HG03139 (cell line): ENCODE data around the gene MAP1LC3C.
"Not testable (repeated sequence)": the region's sequence is repeated elsewhere in the genome, so short reads cannot be mapped to it uniquely, and the experiment has no call there.

Experiments
- ATAC-seq: cut with Tn5 transposase; IDR thresholded peaks from one replicate; pipeline ENCODE4 v1.9.1; 2021; ENCODE audit not compliant: unreplicated experiment

The MAP1LC3C gene

DNA sequence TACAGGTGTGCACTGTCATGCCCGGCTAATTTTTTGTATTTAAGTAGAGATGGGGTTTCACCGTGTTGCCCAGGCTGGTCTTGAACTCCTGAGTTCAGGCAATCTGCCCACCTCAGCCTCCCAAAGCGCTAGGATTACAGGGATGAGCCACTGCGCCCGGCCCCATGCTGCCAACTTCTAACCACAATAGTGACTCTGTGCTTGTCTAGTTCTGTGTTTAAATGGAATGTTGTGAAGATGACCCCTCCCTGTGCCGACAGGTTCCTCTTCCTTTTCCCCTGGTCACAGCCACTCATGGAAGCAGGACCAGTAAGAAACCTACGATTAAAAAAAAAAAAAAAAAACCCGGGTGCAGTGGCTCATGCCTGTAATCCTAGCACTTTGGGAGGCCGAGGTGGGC is 4.7 kb downstream of the MAP1LC3C start:
- no peak for ATAC-seq

DNA sequence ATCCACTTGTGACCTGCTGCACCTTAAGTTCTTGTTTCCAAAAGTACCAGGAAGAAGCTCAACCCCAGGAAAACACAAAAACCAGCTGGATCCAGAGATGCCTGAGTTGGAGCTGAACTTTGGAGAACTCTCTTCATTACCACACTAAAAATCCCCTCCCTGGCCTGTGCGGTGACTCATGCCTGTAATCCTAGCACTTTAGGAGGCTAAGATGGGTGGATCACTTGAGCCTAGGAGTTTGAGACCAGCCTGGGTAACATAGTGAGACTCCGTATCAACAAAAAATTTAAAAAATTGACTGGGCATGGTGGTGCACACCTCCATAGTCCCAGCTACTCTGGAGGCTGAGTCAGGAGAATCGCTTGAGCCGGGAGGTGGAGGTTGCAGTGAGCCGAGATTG is 6.2 kb downstream of the MAP1LC3C start:
- no peak for ATAC-seq

GRCh38 chr1:241990040-241990439 is 8.9 kb downstream of the MAP1LC3C start:
- no peak for ATAC-seq

GRCh38 chr1:241988389-241988930 is 10.4 kb downstream of the MAP1LC3C start:
- ATAC-seq: not testable (repeated sequence)

DNA sequence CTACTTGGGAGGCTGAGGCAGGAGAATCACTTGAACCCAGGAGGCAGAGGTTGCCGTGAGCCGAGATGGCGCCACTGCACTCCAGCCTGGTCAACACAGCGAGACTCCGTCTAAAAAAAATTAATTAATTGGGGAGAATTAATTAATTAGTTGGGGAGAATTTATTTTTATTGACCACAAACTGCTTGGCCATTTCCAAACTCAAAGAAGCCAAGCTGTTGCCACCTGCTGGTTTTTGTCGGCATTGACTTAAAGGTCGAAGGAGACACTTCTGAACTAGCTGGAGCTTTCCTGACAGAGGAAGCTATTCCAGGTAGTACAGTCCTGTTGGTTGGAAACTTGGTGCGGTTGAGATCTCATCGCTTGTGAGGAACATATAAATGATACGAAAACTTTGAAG is 13.1 kb downstream of the MAP1LC3C start:
- no peak for ATAC-seq

- ATAC-seq: no peak
These were observed 19.0 kb downstream of the MAP1LC3C start for GRCh38 chr1:241979926-241980325.

GRCh38 chr1:241979071-241979470 is 19.8 kb downstream of the MAP1LC3C start:
- no peak for ATAC-seq

- ATAC-seq: no peak
These were observed 22.7 kb downstream of the MAP1LC3C start for GRCh38 chr1:241976229-241976628.

- no peak for ATAC-seq
These were observed 26.1 kb downstream of the MAP1LC3C start for GRCh38 chr1:241972703-241973369.

DNA sequence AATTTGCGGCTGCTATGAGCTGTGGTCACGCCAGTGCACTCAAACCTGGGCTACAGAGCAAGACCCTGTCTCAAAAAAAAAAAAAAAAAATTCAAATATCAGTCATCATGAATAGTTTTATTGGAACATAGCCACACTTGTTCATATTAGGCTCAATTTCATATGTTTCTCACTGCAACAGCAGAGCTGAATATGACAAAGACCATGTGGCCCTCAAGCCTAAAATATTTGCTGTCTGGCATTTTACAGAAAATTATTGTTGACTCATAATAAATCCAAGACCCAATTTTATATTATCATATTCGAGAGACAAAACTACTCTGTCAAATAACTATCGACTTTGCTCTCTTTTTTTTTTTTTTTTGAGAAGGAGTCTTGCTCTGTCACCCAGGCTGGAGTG is 30.3 kb downstream of the MAP1LC3C start:
- no peak for ATAC-seq

DNA sequence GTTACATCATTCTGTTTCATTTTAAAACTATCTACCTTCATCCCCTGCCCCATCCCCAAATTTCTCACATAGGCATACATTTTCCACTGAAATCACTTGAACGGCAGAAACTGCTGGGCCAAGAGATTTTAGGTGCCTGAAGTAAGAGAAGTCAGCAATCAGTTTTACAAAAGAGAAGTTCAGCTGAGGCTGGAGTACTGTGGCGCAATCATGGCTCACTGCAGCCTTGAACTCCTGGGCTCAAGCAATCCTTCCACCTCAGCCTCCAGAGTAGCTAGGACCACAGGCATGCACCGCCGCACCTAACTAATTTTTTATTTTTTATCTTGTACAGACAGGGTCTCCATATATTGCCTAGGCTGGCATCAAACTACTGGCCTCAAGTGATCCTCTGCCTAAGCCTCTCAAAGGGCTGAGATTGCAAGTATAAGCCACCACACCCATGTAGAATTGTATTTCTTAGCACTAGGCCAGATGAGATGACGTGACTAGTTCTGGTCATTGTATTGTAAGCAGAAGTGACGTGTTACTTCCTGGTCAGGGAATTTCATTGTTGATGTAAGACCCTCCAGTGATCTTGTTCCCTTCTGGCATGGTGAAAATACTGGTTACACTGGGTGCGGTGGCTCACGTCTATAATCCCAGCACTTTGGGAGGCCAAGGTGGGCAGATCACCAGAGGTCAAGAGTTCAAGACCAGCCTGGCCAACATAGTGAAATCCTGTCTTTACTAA is 34.2 kb downstream of the MAP1LC3C start:
- no peak for ATAC-seq

GRCh38 chr1:241963722-241964121 is 35.2 kb downstream of the MAP1LC3C start:
- no peak for ATAC-seq

DNA sequence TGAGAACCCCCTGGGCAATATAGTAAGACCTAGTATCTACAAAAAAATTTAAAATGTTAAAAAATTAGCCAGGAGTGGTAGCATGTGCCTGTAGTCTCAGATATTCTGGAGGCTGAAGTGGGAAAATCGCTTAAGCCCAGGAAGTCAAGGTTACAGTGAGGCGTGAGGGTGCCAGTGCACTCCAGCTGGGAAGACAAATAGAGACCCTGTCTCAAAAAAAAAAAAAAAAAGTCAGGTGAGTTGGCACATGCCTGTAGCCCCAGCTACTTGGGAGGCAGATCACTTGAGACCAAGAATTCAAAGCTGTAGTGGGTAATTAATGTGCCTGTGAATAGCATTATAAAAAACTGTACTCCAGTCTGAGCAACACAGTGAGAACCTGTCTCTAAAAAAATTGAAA is 36.7 kb downstream of the MAP1LC3C start:
- ATAC-seq: no peak

DNA sequence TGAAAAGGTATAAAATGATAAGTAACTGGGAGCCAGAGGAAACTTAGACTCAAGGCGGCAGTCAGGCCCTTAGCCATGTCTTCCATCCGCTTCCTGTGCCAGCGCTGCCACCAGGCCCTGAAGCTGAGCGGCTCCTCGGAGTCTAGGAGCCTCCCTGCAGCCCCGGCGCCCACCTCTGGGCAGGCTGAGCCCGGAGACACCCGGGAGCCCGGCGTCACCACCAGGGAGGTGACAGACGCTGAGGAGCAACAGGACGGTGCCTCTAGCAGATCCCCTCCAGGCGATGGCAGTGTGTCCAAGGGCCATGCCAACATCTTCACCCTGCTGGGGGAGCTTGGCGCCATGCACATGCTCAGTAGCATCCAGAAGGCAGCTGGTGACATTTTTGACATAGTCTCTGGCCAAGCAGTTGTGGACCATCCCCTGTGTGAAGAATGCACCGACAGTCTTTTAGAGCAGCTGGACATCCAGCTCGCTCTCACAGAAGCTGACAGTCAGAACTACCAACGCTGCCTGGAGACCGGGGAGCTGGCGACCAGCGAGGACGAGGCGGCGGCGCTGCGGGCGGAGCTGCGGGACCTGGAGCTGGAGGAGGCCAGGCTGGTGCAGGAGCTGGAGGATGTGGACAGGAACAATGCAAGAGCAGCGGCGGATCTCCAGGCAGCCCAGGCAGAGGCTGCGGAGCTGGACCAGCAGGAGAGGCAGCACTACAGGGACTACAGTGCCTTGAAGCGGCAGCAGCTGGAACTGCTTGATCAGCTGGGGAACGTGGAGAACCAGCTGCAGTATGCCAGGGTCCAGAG is 41.0 kb downstream of the MAP1LC3C start, which contains the start of gene BECN2:
TSS of gene BECN2 (plus strand) at position 76 of the 803 bp plus-strand sequence. CDS start at position 76, 0 bp downstream.
- no peak for ATAC-seq

- no peak for ATAC-seq
These were observed 48.5 kb downstream of the MAP1LC3C start for GRCh38 chr1:241950390-241950789.

DNA sequence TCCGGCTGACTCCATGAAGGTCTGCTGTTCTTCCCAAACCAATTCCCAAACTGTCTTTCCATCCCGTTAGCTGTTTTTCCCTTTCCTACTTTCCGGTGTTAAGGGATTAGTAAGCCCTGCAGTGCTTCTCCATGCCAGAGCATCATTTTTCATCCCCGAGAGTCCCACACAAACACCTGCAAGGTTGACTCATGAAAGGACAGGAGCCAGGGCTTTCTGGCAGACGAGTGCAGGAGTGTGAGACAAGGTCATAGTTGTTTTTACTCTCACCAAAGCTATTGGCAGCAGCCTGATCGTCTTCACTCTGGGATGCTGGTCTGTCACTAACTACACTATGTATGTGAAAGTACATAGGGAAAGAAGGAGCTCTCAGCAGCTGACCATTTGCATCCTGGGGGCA is 51.5 kb downstream of the MAP1LC3C start:
- ATAC-seq: no peak
